HUES48 (cell line): Measurements from ENCODE around the gene TBXAS1.
A peak's percentile ranks its signal among the peaks of the same experiment; 100 is the strongest.

Experiments used
- H3K27ac ChIP-seq: one replicate; pipeline ENCODE4 v1.7.0; 2013; ENCODE audit warnings: low read depth, low read length, inconsistent platforms
- H3K27me3 ChIP-seq: 2 replicates; pipeline ENCODE4 v1.6.1; 2013; ENCODE audit warnings: mild to moderate bottlenecking, low read length; ENCODE audit not compliant: control insufficient read depth, insufficient read depth
- H3K36me3 ChIP-seq: 2 replicates; pipeline ENCODE4 v1.6.1; 2013; ENCODE audit warnings: low read length; ENCODE audit not compliant: control insufficient read depth, insufficient read depth
- H3K4me1 ChIP-seq: 2 replicates; pipeline ENCODE4 v1.6.1; 2013; ENCODE audit warnings: mild to moderate bottlenecking, low read length; ENCODE audit not compliant: control insufficient read depth, insufficient read depth
- H3K4me3 ChIP-seq: 2 replicates; pipeline ENCODE4 v1.5.1; 2013; ENCODE audit warnings: mild to moderate bottlenecking, low read depth, low read length
- H3K9ac ChIP-seq: 2 replicates; pipeline ENCODE4 v1.6.1; 2013; ENCODE audit warnings: mild to moderate bottlenecking, low read depth, low read length, moderate library complexity
- H3K9me3 ChIP-seq: 2 replicates; pipeline ENCODE4 v1.6.1; 2013; ENCODE audit warnings: low read length; ENCODE audit not compliant: control insufficient read depth, insufficient read depth

Gene TBXAS1

GRCh38 chr7:139829025-139829774, at the start of gene TBXAS1:
Gene TBXAS1, plus strand, starts transcription at chr7:139829264. Its CDS starts 127 bp downstream, at chr7:139829391.
- Histone ChIP-seq H3K36me3 (no peaks in the 10 kb centered on the region), H3K27ac (peak within 1 kb of the TSS; percentile 58), H3K4me3 (no peak within 1 kb of the TSS), H3K9ac (no peak within 1 kb of the TSS), H3K9me3 (no peaks in the 10 kb centered on the region), H3K4me1 (peaks cover 6% of the 10 kb centered on the region; the same call in 1 of the 2 replicates), H3K27me3 (no peaks in the 10 kb centered on the region)

GRCh38 chr7:139782932-139783331, 46.1 kb upstream of the TBXAS1 start:
- H3K4me1 ChIP-seq: peaks cover 15% of the 10 kb centered on the region
- no peaks in the 10 kb centered on the region for H3K36me3 ChIP-seq
- H3K9me3 ChIP-seq: no peaks in the 10 kb centered on the region
- H3K27ac ChIP-seq: no peak overlapping the region
- H3K9ac ChIP-seq: no peak overlapping the region
- no peak overlapping the region for H3K4me3 ChIP-seq
- H3K27me3 ChIP-seq: peaks cover 31% of the 10 kb centered on the region

- Histone ChIP-seq H3K27me3 (peaks cover 23% of the 10 kb centered on the region), H3K36me3 (no peaks in the 10 kb centered on the region), H3K27ac (no peak overlapping the region), H3K4me3 (no peak overlapping the region), H3K4me1 (peaks cover 15% of the 10 kb centered on the region), H3K9ac (no peak overlapping the region), H3K9me3 (no peaks in the 10 kb centered on the region)
Measured at GRCh38 chr7:139783647-139784385, 45.2 kb upstream of the TBXAS1 start.

- Histone ChIP-seq H3K4me1 (peaks cover 15% of the 10 kb centered on the region), H3K9ac (no peak overlapping the region), H3K4me3 (no peak overlapping the region), H3K9me3 (no peaks in the 10 kb centered on the region), H3K27me3 (peaks cover 15% of the 10 kb centered on the region), H3K36me3 (no peaks in the 10 kb centered on the region), H3K27ac (no peak overlapping the region)
Measured at GRCh38 chr7:139784648-139785047, 44.4 kb upstream of the TBXAS1 start.

GRCh38 chr7:139791316-139791715, 37.7 kb upstream of the TBXAS1 start:
- H3K9me3 ChIP-seq: no peaks in the 10 kb centered on the region
- H3K9ac ChIP-seq: no peak overlapping the region
- no peak overlapping the region for H3K4me3 ChIP-seq
- H3K27me3 ChIP-seq: no peaks in the 10 kb centered on the region
- H3K4me1 ChIP-seq: no peaks in the 10 kb centered on the region
- no peak overlapping the region for H3K27ac ChIP-seq
- H3K36me3 ChIP-seq: no peaks in the 10 kb centered on the region

GRCh38 chr7:139797607-139798006, 31.5 kb upstream of the TBXAS1 start:
- H3K4me1 ChIP-seq: no peaks in the 10 kb centered on the region
- no peaks in the 10 kb centered on the region for H3K36me3 ChIP-seq
- no peak overlapping the region for H3K9ac ChIP-seq
- H3K27ac ChIP-seq: no peak overlapping the region
- H3K9me3 ChIP-seq: no peaks in the 10 kb centered on the region
- H3K4me3 ChIP-seq: no peak overlapping the region
- no peaks in the 10 kb centered on the region for H3K27me3 ChIP-seq

- Histone ChIP-seq H3K27ac (no peak overlapping the region), H3K36me3 (no peaks in the 10 kb centered on the region), H3K27me3 (no peaks in the 10 kb centered on the region), H3K4me3 (no peak overlapping the region), H3K4me1 (no peaks in the 10 kb centered on the region), H3K9me3 (peaks cover 1% of the 10 kb centered on the region; the same call in 1 of the 2 replicates), H3K9ac (no peak overlapping the region)
Measured at GRCh38 chr7:139798221-139798620, 30.8 kb upstream of the TBXAS1 start.

- Histone ChIP-seq H3K9ac (no peak overlapping the region), H3K4me1 (no peaks in the 10 kb centered on the region), H3K36me3 (no peaks in the 10 kb centered on the region), H3K9me3 (peaks cover 8% of the 10 kb centered on the region), H3K4me3 (no peak overlapping the region), H3K27ac (no peak overlapping the region), H3K27me3 (no peaks in the 10 kb centered on the region)
Measured at GRCh38 chr7:139798892-139799291, 30.2 kb upstream of the TBXAS1 start.

- Histone ChIP-seq H3K9me3 (peaks cover 12% of the 10 kb centered on the region), H3K27me3 (no peaks in the 10 kb centered on the region), H3K27ac (no peak overlapping the region), H3K9ac (no peak overlapping the region), H3K4me1 (no peaks in the 10 kb centered on the region), H3K36me3 (no peaks in the 10 kb centered on the region), H3K4me3 (no peak overlapping the region)
Measured at GRCh38 chr7:139799586-139799985, 29.5 kb upstream of the TBXAS1 start.

- Histone ChIP-seq H3K27ac (no peak overlapping the region), H3K27me3 (no peaks in the 10 kb centered on the region), H3K9me3 (peaks cover 18% of the 10 kb centered on the region), H3K36me3 (no peaks in the 10 kb centered on the region), H3K9ac (no peak overlapping the region), H3K4me1 (no peaks in the 10 kb centered on the region), H3K4me3 (no peak overlapping the region)
Measured at GRCh38 chr7:139804571-139804970, 24.5 kb upstream of the TBXAS1 start.

- Histone ChIP-seq H3K27ac (no peak overlapping the region), H3K9me3 (peaks cover 18% of the 10 kb centered on the region), H3K36me3 (no peaks in the 10 kb centered on the region), H3K4me3 (no peak overlapping the region), H3K4me1 (no peaks in the 10 kb centered on the region), H3K9ac (no peak overlapping the region), H3K27me3 (no peaks in the 10 kb centered on the region)
Measured at GRCh38 chr7:139807009-139807408, 22.1 kb upstream of the TBXAS1 start.
